IPS-18a (cell line): ENCODE measurements around the gene PANX3.

Experiments
- H3K27ac ChIP-seq: one replicate; pipeline ENCODE4 v1.5.1; 2013; ENCODE audit warnings: low read length
- H3K27me3 ChIP-seq: one replicate; pipeline ENCODE4 v1.6.1; 2013; ENCODE audit warnings: mild to moderate bottlenecking, low read length; ENCODE audit not compliant: control insufficient read depth, insufficient read depth
- H3K36me3 ChIP-seq: one replicate; pipeline ENCODE4 v1.6.1; 2013; ENCODE audit warnings: low read depth, low read length; ENCODE audit not compliant: control insufficient read depth
- H3K4me1 ChIP-seq: one replicate; pipeline ENCODE4 v1.6.1; 2013; ENCODE audit warnings: low read depth, low read length; ENCODE audit not compliant: control insufficient read depth
- H3K4me3 ChIP-seq: one replicate; pipeline ENCODE4 v1.5.1; 2013; ENCODE audit warnings: low read length
- H3K9ac ChIP-seq: one replicate; pipeline ENCODE4 v1.6.1; 2013; ENCODE audit warnings: mild to moderate bottlenecking, low read length, moderate library complexity
- H3K9me3 ChIP-seq: one replicate; pipeline ENCODE4 v1.6.1; 2013; ENCODE audit warnings: low read depth, low read length; ENCODE audit not compliant: control insufficient read depth

The PANX3 gene

GRCh38 chr11:124663861-124664260, 52.6 kb downstream of the PANX3 start:
- no peak overlapping the region for H3K9ac ChIP-seq

DNA sequence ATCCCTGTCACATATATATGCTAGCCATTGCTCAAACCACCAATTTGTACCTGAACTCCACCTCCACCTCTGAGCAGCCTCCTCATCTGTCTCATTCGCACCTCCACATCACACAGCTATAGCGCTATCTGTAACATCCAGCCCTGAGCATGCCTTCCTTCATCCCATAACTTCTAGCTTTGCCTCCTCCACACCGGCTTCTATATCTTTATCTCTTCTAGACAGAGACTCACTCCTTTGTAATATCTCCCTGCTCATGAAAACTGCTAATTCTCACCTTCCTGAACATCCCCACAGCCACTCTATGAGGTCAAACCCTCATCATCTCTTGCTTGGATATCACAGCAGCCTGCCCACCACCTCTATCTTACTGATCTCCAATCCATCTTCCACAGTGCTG, 56.4 kb downstream of the PANX3 start:
- no peak overlapping the region for H3K4me3 ChIP-seq
- no peaks in the 10 kb centered on the region for H3K4me1 ChIP-seq
- H3K9ac ChIP-seq = no peak overlapping the region
- H3K27ac ChIP-seq = no peak overlapping the region
- H3K9me3 ChIP-seq = no peaks in the 10 kb centered on the region
- H3K27me3 ChIP-seq = peaks cover 40% of the 10 kb centered on the region
- no peaks in the 10 kb centered on the region for H3K36me3 ChIP-seq

More at GRCh38 chr11:124663861-124664260, 52.6 kb downstream of the PANX3 start:
- Histone ChIP-seq H3K4me3 (no peak overlapping the region), H3K36me3 (no peaks in the 10 kb centered on the region), H3K4me1 (no peaks in the 10 kb centered on the region), H3K27ac (no peak overlapping the region), H3K27me3 (peaks cover 7% of the 10 kb centered on the region), H3K9me3 (no peaks in the 10 kb centered on the region)

GRCh38 chr11:124669193-124669592, 58.0 kb downstream of the PANX3 start:
- H3K9me3 ChIP-seq = no peaks in the 10 kb centered on the region
- no peak overlapping the region for H3K27ac ChIP-seq
- H3K36me3 ChIP-seq = no peaks in the 10 kb centered on the region
- no peak overlapping the region for H3K4me3 ChIP-seq
- no peaks in the 10 kb centered on the region for H3K4me1 ChIP-seq
- no peak overlapping the region for H3K9ac ChIP-seq
- H3K27me3 ChIP-seq = peaks cover 47% of the 10 kb centered on the region
